GM18508 (cell line): ENCODE measurements around the gene FAM180A.
"Not testable (repeated sequence)": the region's sequence is repeated elsewhere in the genome, so short reads cannot be mapped to it uniquely, and the experiment has no call there.

ENCODE experiments used
- ATAC-seq: cut with Tn5 transposase; IDR thresholded peaks from one replicate; pipeline ENCODE4 v1.9.1; 2021; ENCODE audit warnings: moderate number of reproducible peaks; ENCODE audit not compliant: insufficient read depth, unreplicated experiment

Gene FAM180A

GRCh38 chr7:135743907-135744731 is 4.5 kb downstream of the FAM180A start:
- ATAC-seq: no peak

GRCh38 chr7:135742371-135742770 is 6.2 kb downstream of the FAM180A start:
- ATAC-seq: no peak

- no peak for ATAC-seq
Observed at GRCh38 chr7:135741905-135742304, 6.7 kb downstream of the FAM180A start.

- no peak for ATAC-seq
Observed at GRCh38 chr7:135740889-135741288, 7.7 kb downstream of the FAM180A start.

- not testable (repeated sequence) for ATAC-seq
Observed at GRCh38 chr7:135737306-135737647, 11.3 kb downstream of the FAM180A start.

- no peak for ATAC-seq
Observed at GRCh38 chr7:135736586-135737305, 11.9 kb downstream of the FAM180A start.

- ATAC-seq: no peak
Observed at GRCh38 chr7:135734343-135734689, 14.3 kb downstream of the FAM180A start.

- no peak for ATAC-seq
Observed at GRCh38 chr7:135733603-135734342, 14.8 kb downstream of the FAM180A start.

- no peak for ATAC-seq
Observed at GRCh38 chr7:135731131-135731530, 17.5 kb downstream of the FAM180A start.

GRCh38 chr7:135729230-135729629 is 19.4 kb downstream of the FAM180A start:
- ATAC-seq: no peak

GRCh38 chr7:135728136-135728669 is 20.4 kb downstream of the FAM180A start, which contains the start of gene SLC13A4:
Gene SLC13A4 (minus strand): TSS chr7:135728186. CDS start chr7:135727496, 690 bp downstream.
- ATAC-seq: no peak

- no peak for ATAC-seq
Observed at GRCh38 chr7:135726911-135727673, 21.5 kb downstream of the FAM180A start.

- no peak for ATAC-seq
Observed at GRCh38 chr7:135726276-135726788, 22.3 kb downstream of the FAM180A start.

GRCh38 chr7:135723411-135723810 is 25.2 kb downstream of the FAM180A start:
- ATAC-seq: no peak

- ATAC-seq: no peak
Observed at GRCh38 chr7:135721198-135721820, 27.3 kb downstream of the FAM180A start.

GRCh38 chr7:135719688-135720087 is 28.9 kb downstream of the FAM180A start:
- no peak for ATAC-seq

GRCh38 chr7:135718794-135719437 is 29.7 kb downstream of the FAM180A start:
- ATAC-seq: no peak

- ATAC-seq: no peak
Observed at GRCh38 chr7:135718219-135718618, 30.4 kb downstream of the FAM180A start.

GRCh38 chr7:135717693-135718092 is 30.9 kb downstream of the FAM180A start:
- no peak for ATAC-seq
